Endothelial cell of umbilical vein (primary cell): ENCODE data around the gene BLTP3B. TPM values are rescaled to one million over a fixed set of nuclear protein-coding genes. Genes with fewer than 3 reads are reported as not detected.

Experiments used
- microRNA counts: library from miRNA; unstranded; fragments of <30 nt; microRNA quantifications from one replicate; lab custom pipeline; 2016
- microRNA-seq: library from miRNA; unstranded; fragments of <30 nt; microRNA quantifications from one replicate; pipeline ENCODE4 v1.2.0, GENCODE V29; 2021; ENCODE audit warnings: borderline number of aligned reads, borderline replicate concordance
- polyA plus RNA-seq, 4 experiments: library from polyadenylated mRNA; depleted of rRNA in 3 of 4; stranded (reverse) in 3 of 4; unstranded in 1 of 4; fragments of >200 nt; gene quantifications; 2 replicates each; pipeline versions ENCODE4 v1.2.1 to v1.2.3, GENCODE V29; 2011 to 2012; ENCODE audit warnings: missing spikeins in 1 of 4
- small RNA-seq: library from RNA; depleted of rRNA; stranded (forward); fragments of <200 nt; gene quantifications from one replicate; pipeline ENCODE3, GENCODE V24; 2012; ENCODE audit warnings: low replicate concordance, low read depth; ENCODE audit not compliant: insufficient read depth, insufficient read length
- total RNA-seq: library from RNA; stranded (reverse); gene quantifications from 2 replicates; pipeline ENCODE4 v1.2.3, GENCODE V29; 2021

BLTP3B gene
- total and polyA plus RNA-seq, 2 donors (not counting 3 experiments of a cell fraction or from before 2014, with no cell fraction given), result 5.4 to 17.9 TPM

MicroRNA genes within 50 kb of the gene (microRNA counts, 767-probe panel; counts per million panel counts)
- microRNA hsa-miR-1827 (lab: Ali Mortazavi, UCI), result 723 counts per million, percentile 96 among the panel's probes with 10 or more counts

Small RNA genes lying within 50 kb of the gene (microRNA-seq; reads per million reads assigned to microRNA genes)
- not detected for gene MIR1827

Small RNA genes lying within 50 kb of the gene (small RNA-seq; reads per million reads assigned to genes)
- gene MIR1827 (not detected), gene RN7SL176P (not detected)

Other genes starting within 250 kb of the BLTP3B start
- gene ANKS1B, start 157.9 kb downstream of the BLTP3B start, total RNA-seq, result 0.38 and 0.42 TPM in 2 replicates
- gene ANKS1B, start 157.9 kb downstream of the BLTP3B start, polyA plus RNA-seq, result 0.15 TPM in 1 of 2 replicates, not detected in the other
- gene ACTR6, start 57.9 kb upstream of the BLTP3B start, total RNA-seq, result 23.2 and 24.7 TPM in 2 replicates
- 4.8 and 7.5 TPM in 2 replicates for gene ACTR6, start 57.9 kb upstream of the BLTP3B start, polyA plus RNA-seq
- gene DEPDC4, start 124.2 kb upstream of the BLTP3B start, total RNA-seq, result 0.44 and 0.66 TPM in 2 replicates
- 0.15 and 0.16 TPM in 2 replicates for gene DEPDC4, start 124.2 kb upstream of the BLTP3B start, polyA plus RNA-seq
- 41.4 and 41.6 TPM in 2 replicates for gene SCYL2, start 124.3 kb upstream of the BLTP3B start, total RNA-seq
- 10.2 and 12.5 TPM in 2 replicates for gene SCYL2, start 124.3 kb upstream of the BLTP3B start, polyA plus RNA-seq
- gene SLC17A8, start 214.2 kb upstream of the BLTP3B start, total RNA-seq, result not detected in 2 replicates
- gene SLC17A8, start 214.2 kb upstream of the BLTP3B start, polyA plus RNA-seq, result not detected in 2 replicates